GM08714 (cell line): Measurements from ENCODE around the gene SLC9A3.
"Not testable (repeated sequence)": the region's sequence is repeated elsewhere in the genome, so short reads cannot be mapped to it uniquely, and the experiment has no call there.

Experiments
- H3K4me3 ChIP-seq: fragments of 200-500 bp; sonication (Bioruptor generic); 2 replicates; pipeline ENCODE4 v1.5.1; 2014; ENCODE audit warnings: mild to moderate bottlenecking, low read length, inconsistent platforms
- ZNF274 ChIP-seq: IDR thresholded peaks from 2 replicates; pipeline ENCODE4 v1.6.1; 2012; ENCODE audit warnings: mild to moderate bottlenecking, low read depth, low read length

SLC9A3 gene

GRCh38 chr5:518721-519120 is 5.5 kb downstream of the SLC9A3 start:
- H3K4me3 ChIP-seq = no peak overlapping the region

GRCh38 chr5:517535-518100 is 6.6 kb downstream of the SLC9A3 start:
- TF ChIP-seq ZNF274 = no peak

More at GRCh38 chr5:518721-519120, 5.5 kb downstream of the SLC9A3 start:
- TF ChIP-seq ZNF274 = no peak

GRCh38 chr5:516980-517379 is 7.3 kb downstream of the SLC9A3 start:
- TF ChIP-seq ZNF274 = no peak
- no peak overlapping the region for H3K4me3 ChIP-seq

More at GRCh38 chr5:517535-518100, 6.6 kb downstream of the SLC9A3 start:
- no peak overlapping the region for H3K4me3 ChIP-seq

GRCh38 chr5:516338-516925 is 7.8 kb downstream of the SLC9A3 start:
- H3K4me3 ChIP-seq = no peak overlapping the region
- TF ChIP-seq ZNF274 = no peak

- no peak overlapping the region for H3K4me3 ChIP-seq
- no peak for TF ChIP-seq ZNF274
These were observed 8.9 kb downstream of the SLC9A3 start for GRCh38 chr5:515273-515836.

- TF ChIP-seq ZNF274 = no peak
- no peak overlapping the region for H3K4me3 ChIP-seq
These were observed 9.6 kb downstream of the SLC9A3 start for GRCh38 chr5:514673-515072.

- no peak overlapping the region for H3K4me3 ChIP-seq
- TF ChIP-seq ZNF274 = no peak
These were observed 10.2 kb downstream of the SLC9A3 start for GRCh38 chr5:514101-514485.

- no peak overlapping the region for H3K4me3 ChIP-seq
These were observed 10.8 kb downstream of the SLC9A3 start for GRCh38 chr5:513216-514100.

GRCh38 chr5:511476-511875 is 12.8 kb downstream of the SLC9A3 start:
- no peak overlapping the region for H3K4me3 ChIP-seq
- no peak for TF ChIP-seq ZNF274

More at GRCh38 chr5:513216-514100, 10.8 kb downstream of the SLC9A3 start:
- TF ChIP-seq ZNF274 = no peak

- no peak for TF ChIP-seq ZNF274
- no peak overlapping the region for H3K4me3 ChIP-seq
These were observed 13.7 kb downstream of the SLC9A3 start for GRCh38 chr5:510521-510920.

- TF ChIP-seq ZNF274 = no peak
- H3K4me3 ChIP-seq = no peak overlapping the region
These were observed 14.6 kb downstream of the SLC9A3 start for GRCh38 chr5:509611-510185.

- H3K4me3 ChIP-seq = not testable (repeated sequence)
These were observed 16.2 kb downstream of the SLC9A3 start for GRCh38 chr5:507986-508575.

- no peak overlapping the region for H3K4me3 ChIP-seq
- TF ChIP-seq ZNF274 = no peak
These were observed 18.2 kb downstream of the SLC9A3 start for GRCh38 chr5:505951-506525.

- TF ChIP-seq ZNF274 = no peak
- H3K4me3 ChIP-seq = no peak overlapping the region
These were observed 19.7 kb downstream of the SLC9A3 start for GRCh38 chr5:504326-505154.
